Measurements from ENCODE around the gene TIGAR. TPM values are rescaled to one million over a fixed set of nuclear protein-coding genes. Genes with fewer than 3 reads are reported as not detected.
A peak's percentile ranks its signal among the peaks of the same experiment; 100 is the strongest.

TIGAR gene
- total RNA-seq, 1 experiment from 2014 or later: 42.7 TPM

GRCh38 chr12:4281173-4281654 is 39.8 kb upstream of the TIGAR start:
- H3K4me3 ChIP-seq (ENCODE audit: low read depth, low read length): no peak overlapping the region
- DNase-seq: no peak
- no peaks in the 10 kb centered on the region for H3K36me3 ChIP-seq (ENCODE audit: control insufficient read depth, insufficient read depth, low read length)
- POLR2A ChIA-PET: no interaction called here
- no peaks in the 10 kb centered on the region for H3K27me3 ChIP-seq (replicated peaks; ENCODE audit: control insufficient read depth, insufficient read depth, low read length)
- no peaks in the 10 kb centered on the region for H3K9me3 Mint-ChIP-seq (ENCODE audit: unreplicated experiment)
- H3K36me3 Mint-ChIP-seq (ENCODE audit: insufficient read depth, unreplicated experiment): peaks cover 60% of the 10 kb centered on the region
- TF ChIP-seq, protein P1, sequence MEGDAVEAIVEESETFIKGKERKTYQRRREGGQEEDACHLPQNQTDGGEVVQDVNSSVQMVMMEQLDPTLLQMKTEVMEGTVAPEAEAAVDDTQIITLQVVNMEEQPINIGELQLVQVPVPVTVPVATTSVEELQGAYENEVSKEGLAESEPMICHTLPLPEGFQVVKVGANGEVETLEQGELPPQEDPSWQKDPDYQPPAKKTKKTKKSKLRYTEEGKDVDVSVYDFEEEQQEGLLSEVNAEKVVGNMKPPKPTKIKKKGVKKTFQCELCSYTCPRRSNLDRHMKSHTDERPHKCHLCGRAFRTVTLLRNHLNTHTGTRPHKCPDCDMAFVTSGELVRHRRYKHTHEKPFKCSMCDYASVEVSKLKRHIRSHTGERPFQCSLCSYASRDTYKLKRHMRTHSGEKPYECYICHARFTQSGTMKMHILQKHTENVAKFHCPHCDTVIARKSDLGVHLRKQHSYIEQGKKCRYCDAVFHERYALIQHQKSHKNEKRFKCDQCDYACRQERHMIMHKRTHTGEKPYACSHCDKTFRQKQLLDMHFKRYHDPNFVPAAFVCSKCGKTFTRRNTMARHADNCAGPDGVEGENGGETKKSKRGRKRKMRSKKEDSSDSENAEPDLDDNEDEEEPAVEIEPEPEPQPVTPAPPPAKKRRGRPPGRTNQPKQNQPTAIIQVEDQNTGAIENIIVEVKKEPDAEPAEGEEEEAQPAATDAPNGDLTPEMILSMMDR (IDR thresholded peaks at IDR 0.05; ENCODE audit: insufficient read depth in 1 of 2, low read depth in 1 of 2, low read length in 1 of 2, severe bottlenecking in 1 of 2, unreplicated experiment in 1 of 2): no peak
- no peak overlapping the region for H3K27ac Mint-ChIP-seq (ENCODE audit: unreplicated experiment)
- no TSS peak for BruUV-seq (replicated peaks)
- H3K4me3 Mint-ChIP-seq (ENCODE audit: unreplicated experiment): no peak overlapping the region
- H3K4me1 ChIP-seq: peaks cover 31% of the 10 kb centered on the region
- H3K9me3 ChIP-seq: no peaks in the 10 kb centered on the region
- peaks cover 33% of the 10 kb centered on the region for H3K4me1 Mint-ChIP-seq (ENCODE audit: low read depth, unreplicated experiment)
- CTCF ChIA-PET: no interaction called here
- peaks cover under 1% of the 10 kb centered on the region for H3K27me3 Mint-ChIP-seq (ENCODE audit: insufficient read depth, unreplicated experiment)
- intact Hi-C loops (cut with micrococcal nuclease; ENCODE audit: unreplicated experiment): no loop called here

DNA sequence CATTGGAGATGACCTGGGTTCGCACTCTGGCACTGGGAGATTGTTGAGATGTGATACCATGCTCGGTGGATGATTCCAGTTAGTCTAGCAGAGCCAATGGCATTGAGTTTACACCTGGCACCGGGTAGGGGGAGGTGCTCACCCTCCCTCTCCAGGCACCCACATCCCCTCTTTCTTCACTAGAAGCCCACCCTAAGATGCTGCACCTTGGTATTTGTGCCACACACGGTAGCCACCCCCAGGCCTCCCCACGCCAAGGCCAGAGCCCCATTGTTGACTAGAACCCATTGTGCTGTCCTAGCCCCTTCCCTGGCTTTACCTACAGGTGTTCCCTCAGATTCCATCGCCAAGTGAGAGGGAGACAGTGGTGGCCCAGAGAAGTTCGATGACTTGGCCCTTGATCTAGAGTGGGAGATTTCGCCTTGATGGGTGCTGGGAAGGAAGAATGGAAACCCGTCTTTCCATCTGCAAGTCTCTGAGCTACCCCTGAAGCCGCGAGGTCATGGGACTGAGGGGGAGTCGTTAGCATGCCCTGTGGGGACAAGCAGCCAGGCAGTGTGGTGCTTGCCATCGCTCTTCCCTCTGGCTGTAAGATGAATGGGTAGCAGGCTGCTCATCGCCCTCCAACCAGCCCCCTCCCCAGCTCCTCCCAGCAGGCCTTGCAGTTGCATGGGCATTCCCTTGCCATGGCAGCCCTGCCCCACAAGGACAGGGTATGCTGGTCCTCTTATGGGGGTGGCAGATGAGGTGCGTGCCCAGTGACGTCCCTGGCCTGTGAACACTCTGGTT is 38.7 kb upstream of the TIGAR start:
- BruUV-seq (replicated peaks): no TSS peak
- H3K4me3 ChIP-seq (ENCODE audit: low read depth, low read length): no peak overlapping the region
- Mint-ChIP-seq H3K27ac (ENCODE audit: unreplicated experiment) (peak overlapping the region; percentile 30), H3K36me3 (ENCODE audit: insufficient read depth, unreplicated experiment) (peaks cover 57% of the 10 kb centered on the region), H3K4me1 (ENCODE audit: low read depth, unreplicated experiment) (peaks cover 22% of the 10 kb centered on the region), H3K27me3 (ENCODE audit: insufficient read depth, unreplicated experiment) (no peaks in the 10 kb centered on the region), H3K9me3 (ENCODE audit: unreplicated experiment) (no peaks in the 10 kb centered on the region), H3K4me3 (ENCODE audit: unreplicated experiment) (no peak overlapping the region)
- TF ChIP-seq, protein P1 (IDR thresholded peaks at IDR 0.05; ENCODE audit: insufficient read depth in 1 of 2, low read depth in 1 of 2, low read length in 1 of 2, severe bottlenecking in 1 of 2, unreplicated experiment in 1 of 2): no peak
- H3K36me3 ChIP-seq (ENCODE audit: control insufficient read depth, insufficient read depth, low read length): no peaks in the 10 kb centered on the region
- no peaks in the 10 kb centered on the region for H3K9me3 ChIP-seq
- DNase-seq: peak in 1 of 2 experiments; percentile 32
- ChIA-PET POLR2A (no interaction called here), CTCF (interaction anchor here (0.6 kb wide), 1 partner anchor 92 kb away, joined by 3 read pairs; no protein-coding TSS in a partner anchor)
- H3K27me3 ChIP-seq (replicated peaks; ENCODE audit: control insufficient read depth, insufficient read depth, low read length): no peaks in the 10 kb centered on the region
- intact Hi-C loops (cut with micrococcal nuclease; ENCODE audit: unreplicated experiment): no loop called here
- H3K4me1 ChIP-seq: peaks cover 20% of the 10 kb centered on the region

DNA sequence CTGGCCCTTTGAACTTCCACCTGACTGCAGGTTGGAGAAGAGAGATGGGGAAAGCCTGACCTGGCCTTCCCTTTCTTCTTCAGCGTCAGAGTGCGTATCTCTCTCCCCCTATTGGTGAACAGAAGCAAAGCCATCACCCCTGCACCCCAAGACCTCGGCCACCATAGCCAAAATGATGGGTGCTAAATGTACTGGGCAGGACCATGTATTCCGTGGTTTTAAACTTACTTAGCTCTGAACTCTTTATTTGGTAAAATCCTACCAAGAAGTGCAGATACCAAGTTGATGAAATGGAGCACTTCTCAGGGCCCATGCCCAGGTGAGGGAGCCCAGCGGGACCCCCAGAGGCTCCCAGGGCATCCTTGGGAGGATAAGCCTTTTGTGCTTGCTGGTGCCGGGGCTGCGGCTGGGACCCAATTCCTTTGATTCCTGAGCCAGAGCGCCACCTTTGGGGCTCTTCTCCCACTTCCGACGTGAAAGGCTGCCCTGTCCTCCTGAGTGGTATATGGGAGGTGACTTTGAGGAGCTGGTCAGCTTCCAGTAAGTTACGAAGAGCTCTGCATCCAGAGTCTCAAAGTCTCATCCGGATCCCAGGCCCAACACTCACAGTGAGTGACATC is 38.0 kb upstream of the TIGAR start:
- Histone ChIP-seq H3K9me3 (no peaks in the 10 kb centered on the region), H3K4me3 (ENCODE audit: low read depth, low read length) (no peak overlapping the region), H3K27me3 (replicated peaks; ENCODE audit: control insufficient read depth, insufficient read depth, low read length) (no peaks in the 10 kb centered on the region), H3K4me1 (peaks cover 13% of the 10 kb centered on the region), H3K36me3 (ENCODE audit: control insufficient read depth, insufficient read depth, low read length) (no peaks in the 10 kb centered on the region)
- H3K4me1 Mint-ChIP-seq (ENCODE audit: low read depth, unreplicated experiment): peaks cover 17% of the 10 kb centered on the region
- H3K27me3 Mint-ChIP-seq (ENCODE audit: insufficient read depth, unreplicated experiment): no peaks in the 10 kb centered on the region
- peak in 1 of 2 experiments; percentile 36 for DNase-seq
- ChIA-PET POLR2A (no interaction called here), CTCF (interaction anchor here (0.6 to 0.8 kb wide), 2 partner anchors 91 to 400 kb away, joined by 3 to 6 read pairs; no protein-coding TSS in a partner anchor)
- no peak overlapping the region for H3K4me3 Mint-ChIP-seq (ENCODE audit: unreplicated experiment)
- H3K9me3 Mint-ChIP-seq (ENCODE audit: unreplicated experiment): no peaks in the 10 kb centered on the region
- BruUV-seq (replicated peaks): no TSS peak
- intact Hi-C loops (cut with micrococcal nuclease; ENCODE audit: unreplicated experiment): no loop called here
- peaks cover 57% of the 10 kb centered on the region for H3K36me3 Mint-ChIP-seq (ENCODE audit: insufficient read depth, unreplicated experiment)
- peak overlapping the region; percentile 30 for H3K27ac Mint-ChIP-seq (ENCODE audit: unreplicated experiment)
- TF ChIP-seq, protein P1 (IDR thresholded peaks at IDR 0.05; ENCODE audit: insufficient read depth in 1 of 2, low read depth in 1 of 2, low read length in 1 of 2, severe bottlenecking in 1 of 2, unreplicated experiment in 1 of 2): no peak

All from Caco-2 (cell line).